Esophagus muscularis mucosa (tissue), 4 donors: Measurements from ENCODE around the gene CD99L2. TPM values are rescaled to one million over a fixed set of nuclear protein-coding genes. Genes with fewer than 3 reads are reported as not detected.

ENCODE experiments used
- DNase-seq: peaks from one replicate; pipeline ENCODE4 v3.0.0-alpha.2; 2017; ENCODE audit errors: extremely low spot score
- H3K27ac ChIP-seq, 4 donors: fragments of 200-600 bp; sonication (generic); replicated peaks in 1 of 4; 1 replicate in 3 of 4; 2 replicates in 1 of 4; pipeline ENCODE4 v1.5.1; 2016 to 2019; ENCODE audit warnings: mild to moderate bottlenecking in 1 of 4
- H3K27me3 ChIP-seq, 4 donors: fragments of 200-600 bp; sonication (generic); one replicate each; pipeline versions ENCODE4 v1.5.1 to v1.6.0; 2016 to 2019
- H3K36me3 ChIP-seq, 4 donors: fragments of 200-600 bp; sonication (generic); one replicate each; pipeline ENCODE4 v1.5.1; 2016 to 2019
- H3K4me1 ChIP-seq, 4 donors: fragments of 200-600 bp; sonication (generic); one replicate each; pipeline ENCODE4 v1.5.1; 2016 to 2019
- H3K4me3 ChIP-seq, 4 donors: fragments of 200-600 bp; sonication (generic); 1 replicate in 2 of 4; 2 replicates in 2 of 4; pipeline ENCODE4 v1.5.1; 2016 to 2019; ENCODE audit warnings: mild to moderate bottlenecking in 4 of 4, moderate library complexity in 1 of 4
- H3K9me3 ChIP-seq, 4 donors: fragments of 200-600 bp; sonication (generic); 1 replicate in 3 of 4; 2 replicates in 1 of 4; pipeline ENCODE4 v1.5.1; 2016 to 2019
- CTCF ChIP-seq, 3 experiments: fragments of 200-600 bp in 2 of 3; fragments of 450-650 bp in 1 of 3; sonication (generic) in 2 of 3; IDR thresholded peaks; one replicate each; pipeline ENCODE4 v1.5.1; 2017 to 2019; ENCODE audit warnings: antibody characterized with exemption in 3 of 3, mild to moderate bottlenecking in 2 of 3, moderate library complexity in 1 of 3
- EP300 ChIP-seq: sonication (generic); formaldehyde crosslinking; IDR thresholded peaks from one replicate; pipeline ENCODE4 v1.6.1; 2017; ENCODE audit warnings: antibody characterized with exemption
- POLR2A ChIP-seq: fragments of 450-650 bp; IDR thresholded peaks from one replicate; pipeline ENCODE4 v1.6.1; 2017; ENCODE audit warnings: antibody characterized with exemption, moderate library complexity, mild to moderate bottlenecking, low read depth
- POLR2AphosphoS5 ChIP-seq, 2 donors: sonication (generic); formaldehyde crosslinking; IDR thresholded peaks; one replicate each; pipeline ENCODE4 v1.6.1; 2017; ENCODE audit warnings: antibody characterized with exemption in 2 of 2
- WGBS: methylation state at CpG from one replicate; pipeline ENCODE4 v1.1.5; 2018; 5-methylcytosine and 5-hydroxymethylcytosine counted together
- intact Hi-C: fragments of 100-400 bp; cut with DNase I; formaldehyde crosslinking; loops from one replicate; pipeline ENCODE4 v1.15.1; 2023
- total RNA-seq, 4 donors: library from RNA; depleted of rRNA; stranded (reverse); fragments of >200 nt; gene quantifications; one replicate each; pipeline versions ENCODE4 v1.1.0 to v1.2.1, GENCODE V29; 2016

The CD99L2 gene
- total RNA-seq, 4 donors from 2014 or later = 61.0 to 91.5 (median 70.1) TPM

- no peaks in the 10 kb centered on the region for H3K9me3 ChIP-seq
- H3K36me3 ChIP-seq = peaks cover 0 to 6% (median 0%) of the 10 kb centered on the region in 4 donors
- DNase-seq = no peak
- H3K27me3 ChIP-seq = no peaks in the 10 kb centered on the region
- H3K4me3 ChIP-seq = no peak overlapping the region
- H3K27ac ChIP-seq = no peak overlapping the region
- WGBS = 78% methylated on average over 4 of the region's 4 CpGs
- H3K4me1 ChIP-seq = peaks cover 4 to 9% (median 5%) of the 10 kb centered on the region in 4 donors
- intact Hi-C loops = loop anchor here (10.0 kb wide), 1 partner anchor 355 kb away; the partner anchor contains the start of gene MAMLD1
- TF ChIP-seq EP300 (no peak), POLR2A (no peak), POLR2AphosphoS5 (IDR thresholded peaks at IDR 0.05) (no peak), CTCF (IDR thresholded peaks at IDR 0.05) (no peak)
Observed at GRCh38 chrX:150719621-150720020, 178.8 kb downstream of the CD99L2 start.

Other genes starting within 250 kb of the CD99L2 start
- 10 to 100 TPM; 15.0 to 27.7 (median 22.1) TPM for gene MTMR1, start 205.3 kb downstream of the CD99L2 start, total RNA-seq
- 1 to 10 TPM; 2.1 to 3.0 (median 2.7) TPM for gene HMGB3, start 84.7 kb upstream of the CD99L2 start, total RNA-seq